H1 (cell line): ENCODE measurements around the gene LHX2. TPM values are rescaled to one million over a fixed set of nuclear protein-coding genes. Genes with fewer than 3 reads are reported as not detected.
A peak's percentile ranks its signal among the peaks of the same experiment; 100 is the strongest.

ENCODE experiments used
- CTCF ChIA-PET: fragments of 300-600 bp; sonication (Branson Sonifier 250); formaldehyde crosslinking; loops from one replicate; lab custom pipeline; 2021; ENCODE audit not compliant: partially characterized antibody; lab: Charles Lee
- POLR2A ChIA-PET: fragments of 300-600 bp; sonication (Branson Sonifier 250); formaldehyde crosslinking; loops from one replicate; lab custom pipeline; 2021; ENCODE audit warnings: inconsistent platforms; ENCODE audit not compliant: partially characterized antibody; lab: Charles Lee
- DNase-seq, 2 experiments: peaks; one replicate each; pipeline versions ENCODE4 v3.0.0 to v3.0.0-alpha.2; 2010 to 2022; ENCODE audit warnings: low spot score in 2 of 2, low read depth in 1 of 2, mixed read lengths in 1 of 2
- FAIRE-seq: peaks from 2 replicates; lab custom pipeline; 2011; peaks lifted over from hg19 to GRCh38; lab: Jason Lieb, UNC
- H2AFZ ChIP-seq: 2 replicates; pipeline ENCODE4 v1.8.1; 2012; ENCODE audit warnings: low read length, inconsistent platforms
- H2AK5ac ChIP-seq: 2 replicates; pipeline ENCODE4 v1.6.1; 2013; ENCODE audit warnings: low read depth, low read length
- H2BK120ac ChIP-seq: replicated peaks from 2 replicates; pipeline ENCODE3; 2013; ENCODE audit warnings: low read depth, low read length, inconsistent platforms
- H2BK12ac ChIP-seq: 2 replicates; pipeline ENCODE4 v1.6.1; 2013; ENCODE audit warnings: low read depth, low read length
- H2BK15ac ChIP-seq: 2 replicates; pipeline ENCODE4 v1.6.1; 2013; ENCODE audit warnings: low read length
- H2BK20ac ChIP-seq: 2 replicates; pipeline ENCODE4 v1.6.1; 2013; ENCODE audit warnings: low read length
- H2BK5ac ChIP-seq: 2 replicates; pipeline ENCODE4 v1.6.1; 2013; ENCODE audit warnings: low read depth, low read length
- H3K14ac ChIP-seq: 2 replicates; pipeline ENCODE4 v1.6.1; 2013; ENCODE audit warnings: inconsistent platforms; ENCODE audit not compliant: insufficient read length
- H3K18ac ChIP-seq: 2 replicates; pipeline ENCODE4 v1.6.1; 2013; ENCODE audit warnings: low read length; ENCODE audit errors: extremely low read depth
- H3K23ac ChIP-seq: 2 replicates; pipeline ENCODE4 v1.6.1; 2013; ENCODE audit warnings: inconsistent platforms; ENCODE audit not compliant: insufficient read length
- H3K23me2 ChIP-seq: 2 replicates; pipeline ENCODE4 v1.6.1; 2013; ENCODE audit warnings: low read depth, low read length
- H3K27ac ChIP-seq: 2 replicates; pipeline ENCODE4 v1.6.1; 2011; ENCODE audit warnings: low read depth, low read length, inconsistent platforms
- H3K27me3 ChIP-seq, 4 experiments: replicated peaks in 1 of 4; 1 replicate in 1 of 4; 2 replicates in 3 of 4; pipeline versions ENCODE4 v1.6.1 to v1.8.1; 2011 to 2013; ENCODE audit warnings: low read length in 3 of 4, mild to moderate bottlenecking in 3 of 4, inconsistent platforms in 2 of 4, mixed read lengths in 2 of 4, moderate library complexity in 1 of 4; ENCODE audit not compliant: control insufficient read depth in 3 of 4, insufficient read depth in 3 of 4; ENCODE audit errors: extremely low read depth in 1 of 4
- H3K36me3 ChIP-seq, 4 experiments: 2 replicates each; pipeline versions ENCODE4 v1.6.1 to v1.8.1; 2011 to 2013; ENCODE audit warnings: mild to moderate bottlenecking in 4 of 4, low read length in 3 of 4, moderate library complexity in 2 of 4, control low read depth in 1 of 4, inconsistent platforms in 1 of 4; ENCODE audit not compliant: insufficient read depth in 4 of 4, control insufficient read depth in 2 of 4
- H3K4ac ChIP-seq: replicated peaks from 2 replicates; pipeline ENCODE3; 2013; ENCODE audit warnings: low read length, low read depth, mixed read lengths, inconsistent platforms; ENCODE audit not compliant: insufficient read length
- H3K4me1 ChIP-seq, 4 experiments: replicated peaks in 1 of 4; 1 replicate in 1 of 4; 2 replicates in 3 of 4; pipeline versions ENCODE4 v1.6.1 to v1.8.1; 2011 to 2013; ENCODE audit warnings: low read length in 3 of 4, inconsistent platforms in 2 of 4, mixed read lengths in 1 of 4; ENCODE audit not compliant: insufficient read depth in 4 of 4, control insufficient read depth in 3 of 4
- H3K4me2 ChIP-seq, 2 experiments: 2 replicates each; pipeline versions ENCODE4 v1.6.1 to v1.8.1; 2011 to 2013; ENCODE audit warnings: low read depth in 2 of 2, low read length in 2 of 2, control low read depth in 1 of 2, inconsistent platforms in 1 of 2, mild to moderate bottlenecking in 1 of 2; ENCODE audit not compliant: insufficient read depth in 1 of 2
- H3K4me3 ChIP-seq, 4 experiments: fragments of 200-600, 300-600 bp in 1 of 4; sonication (generic), shearing (Covaris generic), sonication (Bioruptor Twin) in 1 of 4; 2 replicates each; pipeline versions ENCODE4 v1.5.1 to v1.8.1; 2011 to 2016; ENCODE audit warnings: low read length in 4 of 4, low read depth in 3 of 4, control low read depth in 2 of 4, inconsistent platforms in 2 of 4, mild to moderate bottlenecking in 2 of 4, mixed read lengths in 1 of 4, moderate library complexity in 1 of 4; ENCODE audit not compliant: insufficient read depth in 2 of 4; ENCODE audit errors: extremely low read depth in 1 of 4
- H3K56ac ChIP-seq: replicated peaks from 2 replicates; pipeline ENCODE3; 2013; ENCODE audit warnings: low read depth, mild to moderate bottlenecking, mixed read lengths, low read length, inconsistent platforms; ENCODE audit not compliant: insufficient read length
- H3K79me1 ChIP-seq: 2 replicates; pipeline ENCODE4 v1.6.1; 2013; ENCODE audit warnings: low read depth, low read length, control low read depth
- H3K79me2 ChIP-seq, 2 experiments: 2 replicates each; pipeline versions ENCODE4 v1.6.1 to v1.8.1; 2012 to 2013; ENCODE audit warnings: low read length in 2 of 2, mild to moderate bottlenecking in 2 of 2, inconsistent platforms in 1 of 2; ENCODE audit not compliant: insufficient read depth in 2 of 2, control insufficient read depth in 1 of 2
- H3K9ac ChIP-seq, 4 experiments: replicated peaks in 1 of 4; 1 replicate in 1 of 4; 2 replicates in 3 of 4; pipeline versions ENCODE4 v1.6.1 to v1.8.1; 2011 to 2013; ENCODE audit warnings: low read depth in 3 of 4, low read length in 3 of 4, control low read depth in 2 of 4, mild to moderate bottlenecking in 2 of 4, moderate library complexity in 2 of 4, inconsistent platforms in 1 of 4; ENCODE audit errors: extremely low read depth in 1 of 4
- H3K9me3 ChIP-seq, 2 experiments: 2 replicates each; pipeline versions ENCODE4 v1.6.1 to v1.8.1; 2012 to 2013; ENCODE audit warnings: mild to moderate bottlenecking in 2 of 2, moderate library complexity in 2 of 2, control low read depth in 1 of 2, inconsistent platforms in 1 of 2, low read depth in 1 of 2, low read length in 1 of 2, mixed read lengths in 1 of 2; ENCODE audit not compliant: insufficient read depth in 2 of 2
- H4K20me1 ChIP-seq, 2 experiments: replicated peaks in 1 of 2; 2 replicates each; pipeline versions ENCODE3 to v1.8.1; 2011 to 2013; ENCODE audit warnings: inconsistent platforms in 2 of 2, low read length in 2 of 2, mild to moderate bottlenecking in 1 of 2; ENCODE audit not compliant: insufficient read depth in 2 of 2, control insufficient read depth in 1 of 2
- H4K5ac ChIP-seq: 2 replicates; pipeline ENCODE4 v1.6.1; 2013; ENCODE audit warnings: low read length, low read depth, mixed read lengths, inconsistent platforms; ENCODE audit not compliant: insufficient read length
- H4K8ac ChIP-seq: 2 replicates; pipeline ENCODE4 v1.8.0; 2013; ENCODE audit warnings: mild to moderate bottlenecking, moderate library complexity, low read length, inconsistent platforms; ENCODE audit not compliant: insufficient read depth; ENCODE audit errors: extremely low read depth
- H4K91ac ChIP-seq: replicated peaks from 2 replicates; pipeline ENCODE3; 2013; ENCODE audit warnings: low read length, mixed read lengths, inconsistent platforms; ENCODE audit not compliant: insufficient read length
- KDM1A ChIP-seq: fragments of 200-600, 300-600 bp; sonication (generic); IDR thresholded peaks from 2 replicates; pipeline ENCODE4 v1.7.1; 2016; ENCODE audit warnings: mild to moderate bottlenecking, low read length, borderline replicate concordance
- SAP30 ChIP-seq: fragments of 300-600 bp; sonication (generic); IDR thresholded peaks from 2 replicates; pipeline ENCODE4 v1.7.1; 2012; ENCODE audit warnings: low read length, moderate library complexity, mild to moderate bottlenecking, inconsistent platforms; ENCODE audit not compliant: insufficient read depth, insufficient replicate concordance
- WGBS, 2 experiments: shearing (Covaris generic) in 1 of 2; methylation state at CpG; one replicate each; pipeline versions ENCODE4 v1.1.6 to v1.1.7; 2013 to 2015; ENCODE audit warnings: low lambda C conversion rate in 2 of 2, mixed read lengths in 2 of 2, inconsistent platforms in 1 of 2, low coverage in 1 of 2, missing lambda C conversion rate in 1 of 2; ENCODE audit not compliant: insufficient replicate concordance in 2 of 2, insufficient coverage in 1 of 2, insufficient read length in 1 of 2; ENCODE audit errors: extremely low coverage in 1 of 2, missing lambda C conversion rate in 1 of 2; 5-methylcytosine and 5-hydroxymethylcytosine counted together
- polyA plus RNA-seq, 7 experiments: library from polyadenylated mRNA; depleted of rRNA in 3 of 7; stranded (reverse) in 5 of 7; unstranded in 2 of 7; fragments of >200 nt in 5 of 7; fragments of 200-250 nt in 2 of 7; gene quantifications; 1 replicate in 5 of 7; 2 replicates in 1 of 7; 4 replicates in 1 of 7; pipeline versions ENCODE4 v1.2.1 to v1.2.3, GENCODE V29; 2011 to 2013; ENCODE audit warnings: missing spikeins in 2 of 7, mixed read lengths in 2 of 7
- total RNA-seq: library from RNA; stranded (reverse); fragmentation: NEBNext Ultra II Directional; extraction: Animal tissue kit (Norgen Biotek cat#: 25700); gene quantifications from 2 replicates; pipeline ENCODE4 v1.2.1, GENCODE V29; 2021

LHX2 gene
- total and polyA plus RNA-seq, 2 of the 8 experiments (the other 6 are each of a cell fraction or from before 2014, with no cell fraction given), result 0.11 to 0.86 TPM

GRCh38 chr9:124046189-124046588, 34.6 kb downstream of the LHX2 start:
- Histone ChIP-seq H3K36me3 (no peaks in the 10 kb centered on the region), H2BK15ac (no peak overlapping the region), H3K18ac (no peak overlapping the region), H3K23ac (no peak overlapping the region), H3K23me2 (peaks cover 3% of the 10 kb centered on the region; the same call in 1 of the 2 replicates), H3K9ac (no peak overlapping the region), H3K27ac (no peak overlapping the region), H3K14ac (no peak overlapping the region), H3K56ac (no peak overlapping the region), H2AK5ac (no peak overlapping the region), H4K8ac (no peak overlapping the region), H4K5ac (no peak overlapping the region), H3K4me2 (peak overlapping the region in 1 of 2 experiments; percentile 70; a peak in 1 of 4 replicates), H2BK20ac (no peak overlapping the region), H2BK120ac (no peak overlapping the region), H3K79me2 (no peaks in the 10 kb centered on the region), H2AFZ (no peak overlapping the region), H3K4me1 (peaks cover 0 to 3% (median 2%) of the 10 kb centered on the region in 4 experiments; a peak in 1 of 7 replicates), H3K4me3 (peak overlapping the region in 1 of 4 experiments; percentile 70; a peak in 2 of 8 replicates), H2BK5ac (no peak overlapping the region), H3K4ac (no peak overlapping the region), H3K79me1 (no peaks in the 10 kb centered on the region), H3K27me3 (peaks cover 3 to 36% (median 30%) of the 10 kb centered on the region in 4 experiments), H3K9me3 (no peaks in the 10 kb centered on the region), H2BK12ac (0 out of 2 replicates have a peak overlapping the region, but pooled peaks have one; percentile 63), H4K91ac (no peak overlapping the region), H4K20me1 (no peaks in the 10 kb centered on the region)
- ChIA-PET POLR2A (no interaction called here), CTCF (interaction anchor here (0.7 kb wide), 1 partner anchor 275 kb away, joined by 3 read pairs; no protein-coding TSS in a partner anchor)
- TF ChIP-seq KDM1A (peak; percentile 47; the same call in 1 of the 2 replicates), SAP30 (no peak)
- WGBS, 2 experiments, result 83% methylated on average over 9 of the region's 10 CpGs; no CpG with 5 or more reads in 1 of the 2 experiments
- FAIRE-seq (no peak), DNase-seq (no peak)
